Fibroblast of lung (primary cell): Measurements from ENCODE around the gene PTRH2. TPM values are rescaled to one million over a fixed set of nuclear protein-coding genes. Genes with fewer than 3 reads are reported as not detected.

Experiments
- DNase-seq, 2 donors: peaks; one replicate each; pipeline versions ENCODE4 v3.0.0 to v3.0.0-alpha.2; 2010; ENCODE audit warnings: low read depth in 2 of 2
- H2AFZ ChIP-seq: 2 replicates; pipeline ENCODE4 v1.5.1; 2012; ENCODE audit warnings: low read length, control low read depth, inconsistent platforms
- H3K27ac ChIP-seq: 2 replicates; pipeline ENCODE4 v1.5.1; 2011; ENCODE audit warnings: low read length, control low read depth; ENCODE audit not compliant: insufficient read depth
- H3K27me3 ChIP-seq: 2 replicates; pipeline ENCODE4 v1.5.1; 2011; ENCODE audit warnings: mild to moderate bottlenecking, low read length; ENCODE audit not compliant: control insufficient read depth, insufficient read depth
- H3K36me3 ChIP-seq: 2 replicates; pipeline ENCODE4 v1.5.1; 2011; ENCODE audit warnings: low read length; ENCODE audit not compliant: control insufficient read depth, insufficient read depth
- H3K4me1 ChIP-seq: 2 replicates; pipeline ENCODE4 v1.5.1; 2011; ENCODE audit warnings: low read length; ENCODE audit not compliant: control insufficient read depth, insufficient read depth; ENCODE audit errors: extremely low read depth
- H3K4me2 ChIP-seq: 2 replicates; pipeline ENCODE4 v1.5.1; 2011; ENCODE audit warnings: low read length, control low read depth; ENCODE audit not compliant: insufficient read depth; ENCODE audit errors: extremely low read depth
- H3K4me3 ChIP-seq, 4 experiments: fragments of 200-600 bp in 1 of 4; sonication (generic) in 1 of 4; replicated peaks in 1 of 4; 2 replicates each; pipeline ENCODE4 v1.5.1; 2011 to 2016; ENCODE audit warnings: low read length in 4 of 4, low read depth in 3 of 4, mild to moderate bottlenecking in 3 of 4, control low read depth in 2 of 4, inconsistent platforms in 1 of 4, mixed read lengths in 1 of 4; ENCODE audit not compliant: insufficient read depth in 1 of 4; ENCODE audit errors: control extremely low read depth in 1 of 4
- H3K79me2 ChIP-seq: 2 replicates; pipeline ENCODE4 v1.5.1; 2012; ENCODE audit warnings: mild to moderate bottlenecking, low read length, inconsistent platforms; ENCODE audit not compliant: control insufficient read depth, insufficient read depth
- H3K9ac ChIP-seq: 2 replicates; pipeline ENCODE4 v1.5.1; 2011; ENCODE audit warnings: mild to moderate bottlenecking, low read length, control low read depth; ENCODE audit not compliant: insufficient read depth
- H3K9me3 ChIP-seq: 2 replicates; pipeline ENCODE4 v1.5.1; 2012; ENCODE audit warnings: low read depth, low read length; ENCODE audit not compliant: control insufficient read depth, insufficient read depth
- H4K20me1 ChIP-seq: 2 replicates; pipeline ENCODE4 v1.5.1; 2011; ENCODE audit warnings: low read length; ENCODE audit not compliant: control insufficient read depth, insufficient read depth; ENCODE audit errors: extremely low read depth
- EZH2 ChIP-seq: IDR thresholded peaks from 2 replicates; pipeline ENCODE4 v1.5.1; 2012; ENCODE audit warnings: low read length, control low read depth, mild to moderate bottlenecking; ENCODE audit errors: missing control alignments
- polyA plus RNA-seq, 2 donors: library from polyadenylated mRNA; depleted of rRNA in 1 of 2; stranded (reverse) in 1 of 2; unstranded in 1 of 2; fragments of >200 nt; gene quantifications; 2 replicates each; pipeline ENCODE4 v1.2.1, GENCODE V29; 2011 to 2012; ENCODE audit warnings: missing spikeins in 1 of 2
- total RNA-seq: library from RNA; depleted of rRNA; stranded (reverse); fragments of >200 nt; gene quantifications from 2 replicates; pipeline ENCODE4 v1.2.1, GENCODE V29; 2014
- TF ChIP-seq, protein P1 (sequence below), 2 donors: IDR thresholded peaks in 1 of 2; conservative IDR thresholded peaks in 1 of 2; 1 replicate in 1 of 2; 2 replicates in 1 of 2; pipeline ENCODE4 v1.5.1; 2011 to 2012; ENCODE audit warnings: low read length in 2 of 2, control low read depth in 1 of 2, inconsistent platforms in 1 of 2, low read depth in 1 of 2, mild to moderate bottlenecking in 1 of 2

Gene PTRH2
- total and polyA plus RNA-seq, 2 donors (not counting 1 experiment from before 2014, with no cell fraction given): 26.3 to 60.5 TPM

DNA sequence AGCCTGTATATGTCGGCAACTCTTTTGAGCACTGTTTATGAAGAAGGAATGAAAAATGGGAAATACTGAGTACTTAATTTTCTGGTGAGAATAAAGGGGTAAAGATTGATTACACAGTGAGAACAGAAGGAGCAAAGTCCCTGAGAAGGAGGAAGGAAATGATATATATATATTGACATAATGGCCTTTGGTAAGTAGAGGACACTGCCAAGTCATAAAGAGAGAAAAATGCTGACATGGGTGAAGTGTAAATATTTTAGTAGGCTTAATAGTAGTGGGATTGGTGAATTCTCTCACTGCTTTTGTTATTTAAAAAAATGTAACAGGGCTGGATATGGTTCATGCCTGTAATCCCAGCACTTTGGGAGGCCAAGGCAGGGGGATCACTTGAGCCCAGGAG is 16.4 kb upstream of the PTRH2 start:
- no peak overlapping the region for H3K27ac ChIP-seq
- peaks cover 17% of the 10 kb centered on the region for H3K79me2 ChIP-seq
- H3K9ac ChIP-seq: no peak overlapping the region
- H3K4me3 ChIP-seq: no peak overlapping the region
- DNase-seq: no peak
- H2AFZ ChIP-seq: no peak overlapping the region
- no peak overlapping the region for H3K4me2 ChIP-seq
- H3K27me3 ChIP-seq: no peaks in the 10 kb centered on the region
- no peaks in the 10 kb centered on the region for H3K4me1 ChIP-seq
- TF ChIP-seq EZH2: no peak
- TF ChIP-seq, protein P1, sequence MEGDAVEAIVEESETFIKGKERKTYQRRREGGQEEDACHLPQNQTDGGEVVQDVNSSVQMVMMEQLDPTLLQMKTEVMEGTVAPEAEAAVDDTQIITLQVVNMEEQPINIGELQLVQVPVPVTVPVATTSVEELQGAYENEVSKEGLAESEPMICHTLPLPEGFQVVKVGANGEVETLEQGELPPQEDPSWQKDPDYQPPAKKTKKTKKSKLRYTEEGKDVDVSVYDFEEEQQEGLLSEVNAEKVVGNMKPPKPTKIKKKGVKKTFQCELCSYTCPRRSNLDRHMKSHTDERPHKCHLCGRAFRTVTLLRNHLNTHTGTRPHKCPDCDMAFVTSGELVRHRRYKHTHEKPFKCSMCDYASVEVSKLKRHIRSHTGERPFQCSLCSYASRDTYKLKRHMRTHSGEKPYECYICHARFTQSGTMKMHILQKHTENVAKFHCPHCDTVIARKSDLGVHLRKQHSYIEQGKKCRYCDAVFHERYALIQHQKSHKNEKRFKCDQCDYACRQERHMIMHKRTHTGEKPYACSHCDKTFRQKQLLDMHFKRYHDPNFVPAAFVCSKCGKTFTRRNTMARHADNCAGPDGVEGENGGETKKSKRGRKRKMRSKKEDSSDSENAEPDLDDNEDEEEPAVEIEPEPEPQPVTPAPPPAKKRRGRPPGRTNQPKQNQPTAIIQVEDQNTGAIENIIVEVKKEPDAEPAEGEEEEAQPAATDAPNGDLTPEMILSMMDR (conservative IDR thresholded peaks at IDR 0.05 in 1 of 2, IDR thresholded peaks at IDR 0.05 in 1 of 2; ENCODE audit: low read depth in 1 of 2, low read length in 2 of 2): no peak
- no peaks in the 10 kb centered on the region for H3K9me3 ChIP-seq
- no peaks in the 10 kb centered on the region for H4K20me1 ChIP-seq
- H3K36me3 ChIP-seq: no peaks in the 10 kb centered on the region

DNA sequence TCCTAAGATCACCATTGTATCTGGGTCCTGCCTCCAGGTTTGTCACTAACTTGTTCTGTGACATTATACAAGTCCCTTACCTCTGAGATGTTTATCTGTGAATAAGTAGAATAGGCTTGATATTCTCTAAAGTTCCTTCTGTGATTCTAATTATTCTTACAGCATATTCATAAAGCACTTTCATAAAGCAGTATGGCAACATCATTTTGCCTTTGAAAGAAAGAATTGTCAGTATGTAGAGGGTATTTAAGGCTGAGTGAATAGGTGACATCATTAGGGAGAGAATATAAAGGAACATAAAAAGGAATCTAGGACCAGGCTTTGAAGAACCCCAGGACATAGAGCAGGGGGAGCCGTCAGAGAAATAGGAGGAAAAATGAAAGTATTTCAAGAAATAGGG is 15.8 kb upstream of the PTRH2 start:
- no peak for DNase-seq
- TF ChIP-seq, protein P1 (conservative IDR thresholded peaks at IDR 0.05 in 1 of 2, IDR thresholded peaks at IDR 0.05 in 1 of 2; ENCODE audit: low read depth in 1 of 2, low read length in 2 of 2): no peak
- no peak for TF ChIP-seq EZH2
- no peak overlapping the region for H2AFZ ChIP-seq
- no peak overlapping the region for H3K4me2 ChIP-seq
- no peak overlapping the region for H3K27ac ChIP-seq
- no peaks in the 10 kb centered on the region for H3K9me3 ChIP-seq
- H4K20me1 ChIP-seq: no peaks in the 10 kb centered on the region
- H3K79me2 ChIP-seq: peaks cover 20% of the 10 kb centered on the region
- no peak overlapping the region for H3K9ac ChIP-seq
- H3K4me3 ChIP-seq: no peak overlapping the region
- no peaks in the 10 kb centered on the region for H3K4me1 ChIP-seq
- no peaks in the 10 kb centered on the region for H3K36me3 ChIP-seq
- no peaks in the 10 kb centered on the region for H3K27me3 ChIP-seq

DNA sequence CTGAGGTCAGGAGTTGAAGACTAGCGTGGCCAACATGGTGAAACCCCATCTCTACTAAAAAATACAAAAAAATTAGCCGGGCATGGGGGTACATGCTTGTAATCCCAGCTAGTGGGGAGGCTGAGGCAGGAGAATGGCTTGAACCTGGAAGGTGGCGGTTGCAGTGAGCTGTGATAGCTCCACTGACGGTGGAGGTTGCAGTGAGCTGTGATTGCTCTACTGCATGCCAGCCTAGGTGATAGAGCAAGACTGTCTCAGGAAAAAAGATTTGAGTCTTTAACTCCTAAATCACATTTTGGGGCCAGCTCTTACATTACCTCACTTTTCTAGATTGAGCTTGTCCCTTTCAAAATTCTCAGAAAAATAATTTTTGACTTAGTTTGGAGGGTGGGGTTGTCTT is 15.4 kb upstream of the PTRH2 start:
- Histone ChIP-seq H3K9ac (no peak overlapping the region), H3K36me3 (no peaks in the 10 kb centered on the region), H2AFZ (no peak overlapping the region), H3K27me3 (no peaks in the 10 kb centered on the region), H3K4me2 (no peak overlapping the region), H3K79me2 (peaks cover 21% of the 10 kb centered on the region), H3K4me3 (no peak overlapping the region), H3K4me1 (no peaks in the 10 kb centered on the region), H3K9me3 (no peaks in the 10 kb centered on the region), H4K20me1 (no peaks in the 10 kb centered on the region), H3K27ac (no peak overlapping the region)
- no peak for DNase-seq
- no peak for TF ChIP-seq EZH2
- TF ChIP-seq, protein P1 (conservative IDR thresholded peaks at IDR 0.05 in 1 of 2, IDR thresholded peaks at IDR 0.05 in 1 of 2; ENCODE audit: low read depth in 1 of 2, low read length in 2 of 2): no peak
